LNCAP (cell line): ENCODE results near the gene TM4SF20.

ENCODE experiments used
- CTCF ChIP-seq: fragments of 450-650 bp; IDR thresholded peaks from 2 replicates; pipeline ENCODE4 v1.5.1; 2017; ENCODE audit warnings: mild to moderate bottlenecking

The TM4SF20 gene

GRCh38 chr2:227406177-227407031, 27.3 kb upstream of the TM4SF20 start:
- peak; percentile 72 for TF ChIP-seq CTCF

GRCh38 chr2:227404585-227405271, 25.6 kb upstream of the TM4SF20 start:
- TF ChIP-seq CTCF: no peak

- TF ChIP-seq CTCF: no peak
These were observed 23.9 kb upstream of the TM4SF20 start for GRCh38 chr2:227402959-227403358.

- TF ChIP-seq CTCF: no peak
These were observed 23.2 kb upstream of the TM4SF20 start for GRCh38 chr2:227402321-227402720.

- no peak for TF ChIP-seq CTCF
These were observed 22.4 kb upstream of the TM4SF20 start for GRCh38 chr2:227401550-227401949.

GRCh38 chr2:227398684-227399670, 19.9 kb upstream of the TM4SF20 start:
- no peak for TF ChIP-seq CTCF

GRCh38 chr2:227397562-227397961, 18.5 kb upstream of the TM4SF20 start:
- TF ChIP-seq CTCF: no peak
